SJCRH30 (cell line): ENCODE measurements around the gene PSMD9. TPM values are rescaled to one million over a fixed set of nuclear protein-coding genes. Genes with fewer than 3 reads are reported as not detected.
"Not testable (repeated sequence)": the region's sequence is repeated elsewhere in the genome, so short reads cannot be mapped to it uniquely, and the experiment has no call there.

Experiments
- DNase-seq, 2 experiments: peaks; one replicate each; pipeline ENCODE4 v3.0.0-alpha.2; 2015 to 2020
- H3K27ac ChIP-seq: fragments of 250-450 bp; sonication (Bioruptor Pico); 2 replicates; pipeline ENCODE4 v1.5.1; 2020; ENCODE audit warnings: mild to moderate bottlenecking, moderate library complexity
- H3K27me3 ChIP-seq: fragments of 250-450 bp; sonication (Bioruptor Pico); 2 replicates; pipeline ENCODE4 v1.5.1; 2020; ENCODE audit warnings: mild to moderate bottlenecking, moderate library complexity
- H3K36me3 ChIP-seq: fragments of 250-450 bp; sonication (Bioruptor Pico); 2 replicates; pipeline ENCODE4 v1.5.1; 2020; ENCODE audit warnings: mild to moderate bottlenecking, moderate library complexity
- H3K4me1 ChIP-seq: fragments of 250-450 bp; sonication (Bioruptor Pico); 2 replicates; pipeline ENCODE4 v1.5.1; 2020; ENCODE audit warnings: mild to moderate bottlenecking, moderate library complexity
- H3K4me3 ChIP-seq: fragments of 250-450 bp; sonication (Bioruptor Pico); 2 replicates; pipeline ENCODE4 v1.5.1; 2020; ENCODE audit warnings: mild to moderate bottlenecking, moderate library complexity
- H3K9me3 ChIP-seq: fragments of 250-450 bp; sonication (Bioruptor Pico); replicated peaks from 2 replicates; pipeline ENCODE4 v1.5.1; 2020; ENCODE audit warnings: mild to moderate bottlenecking, moderate library complexity
- total RNA-seq: library from RNA; depleted of rRNA; stranded (reverse); fragments of >200 nt; shearing (Covaris generic); gene quantifications from 2 replicates; pipeline ENCODE4 v1.2.3, GENCODE V29; 2014

PSMD9 gene
- total RNA-seq, 1 experiment from 2014 or later, result 28.9 TPM

DNA sequence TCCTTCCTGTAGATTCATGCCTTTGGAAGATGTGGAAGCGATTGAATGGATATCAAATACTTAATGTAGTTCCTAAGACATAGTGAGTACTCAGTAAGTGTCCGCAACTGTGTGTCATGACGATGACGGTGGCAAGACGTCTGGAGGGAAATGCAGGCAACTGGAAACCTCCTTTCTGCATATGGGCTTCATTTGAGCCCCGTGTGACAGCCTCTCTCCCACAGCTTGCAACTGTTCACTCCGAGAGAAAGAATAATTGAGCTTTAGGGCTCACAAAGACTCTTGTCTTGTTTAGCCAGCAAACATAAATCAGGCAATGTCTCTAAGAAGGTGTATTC, 36.7 kb downstream of the PSMD9 start:
- H3K36me3 ChIP-seq, result no peaks in the 10 kb centered on the region
- no peaks in the 10 kb centered on the region for H3K27me3 ChIP-seq
- peaks cover 15% of the 10 kb centered on the region for H3K4me1 ChIP-seq
- peak overlapping the region; percentile 91 for H3K27ac ChIP-seq
- H3K4me3 ChIP-seq, result peak overlapping the region; percentile 52
- no peaks in the 10 kb centered on the region for H3K9me3 ChIP-seq
- DNase-seq, result peak; percentile 39 to 57

GRCh38 chr12:121926874-121927706, 38.5 kb downstream of the PSMD9 start:
- H3K4me1 ChIP-seq, result peaks cover 15% of the 10 kb centered on the region
- DNase-seq, result no peak
- no peaks in the 10 kb centered on the region for H3K9me3 ChIP-seq
- no peak overlapping the region for H3K27ac ChIP-seq
- H3K4me3 ChIP-seq, result no peak overlapping the region
- H3K36me3 ChIP-seq, result no peaks in the 10 kb centered on the region
- no peaks in the 10 kb centered on the region for H3K27me3 ChIP-seq

GRCh38 chr12:121927813-121928212, 39.2 kb downstream of the PSMD9 start:
- Histone ChIP-seq H3K9me3 (no peaks in the 10 kb centered on the region), H3K36me3 (no peaks in the 10 kb centered on the region), H3K27me3 (no peaks in the 10 kb centered on the region), H3K4me1 (peaks cover 15% of the 10 kb centered on the region), H3K27ac (no peak overlapping the region), H3K4me3 (no peak overlapping the region)
- no peak for DNase-seq

- H3K4me3 ChIP-seq, H3K9me3 ChIP-seq, H3K27ac ChIP-seq, H3K36me3 ChIP-seq, DNase-seq, H3K27me3 ChIP-seq: not testable (repeated sequence)
- peaks cover 14% of the 10 kb centered on the region for H3K4me1 ChIP-seq
Observed at GRCh38 chr12:121929545-121929944, 41.0 kb downstream of the PSMD9 start.

DNA sequence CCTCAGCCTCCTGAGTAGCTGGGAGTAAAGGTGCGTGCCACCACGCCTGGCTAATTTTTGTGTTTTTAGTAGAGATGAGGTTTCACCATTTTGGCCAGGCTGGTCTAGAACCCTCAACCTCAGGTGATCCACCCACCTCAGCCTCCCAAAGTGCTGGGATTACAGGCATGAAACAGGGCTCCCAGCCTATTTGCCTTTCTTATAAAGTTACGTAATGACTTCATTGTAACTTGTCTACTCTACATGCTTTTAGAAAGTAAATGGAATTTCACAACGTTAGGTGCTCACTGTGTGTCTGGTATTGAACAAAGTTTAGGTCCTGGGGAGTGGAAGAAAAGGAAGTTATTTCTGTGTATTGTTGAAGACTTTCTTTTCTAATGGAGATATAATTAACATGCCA, 42.3 kb downstream of the PSMD9 start:
- Histone ChIP-seq H3K4me3 (no peak overlapping the region), H3K36me3 (no peaks in the 10 kb centered on the region), H3K4me1 (peaks cover 3% of the 10 kb centered on the region), H3K27me3 (no peaks in the 10 kb centered on the region), H3K9me3 (no peaks in the 10 kb centered on the region), H3K27ac (no peak overlapping the region)
- no peak for DNase-seq

DNA sequence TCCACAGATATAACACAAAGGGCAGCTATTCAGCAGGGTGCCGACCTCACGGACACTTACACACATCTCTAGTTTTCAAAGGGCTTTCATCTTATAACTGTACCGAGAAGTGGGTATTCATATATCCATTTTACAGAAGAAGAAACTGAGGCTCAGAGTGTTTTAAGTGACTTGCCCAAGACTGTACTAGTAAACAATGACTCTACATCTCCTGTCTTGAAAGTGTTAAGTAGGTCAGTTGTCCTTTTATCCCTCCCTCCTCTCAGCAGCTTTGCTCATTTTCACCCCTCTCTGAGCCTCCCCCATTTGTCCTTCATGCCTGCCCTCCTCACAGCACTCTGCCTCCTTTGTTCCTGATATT, 43.6 kb downstream of the PSMD9 start:
- Histone ChIP-seq H3K4me3 (no peak overlapping the region), H3K27ac (no peak overlapping the region), H3K9me3 (no peaks in the 10 kb centered on the region), H3K36me3 (no peaks in the 10 kb centered on the region), H3K27me3 (no peaks in the 10 kb centered on the region), H3K4me1 (peaks cover 3% of the 10 kb centered on the region)
- no peak for DNase-seq

DNA sequence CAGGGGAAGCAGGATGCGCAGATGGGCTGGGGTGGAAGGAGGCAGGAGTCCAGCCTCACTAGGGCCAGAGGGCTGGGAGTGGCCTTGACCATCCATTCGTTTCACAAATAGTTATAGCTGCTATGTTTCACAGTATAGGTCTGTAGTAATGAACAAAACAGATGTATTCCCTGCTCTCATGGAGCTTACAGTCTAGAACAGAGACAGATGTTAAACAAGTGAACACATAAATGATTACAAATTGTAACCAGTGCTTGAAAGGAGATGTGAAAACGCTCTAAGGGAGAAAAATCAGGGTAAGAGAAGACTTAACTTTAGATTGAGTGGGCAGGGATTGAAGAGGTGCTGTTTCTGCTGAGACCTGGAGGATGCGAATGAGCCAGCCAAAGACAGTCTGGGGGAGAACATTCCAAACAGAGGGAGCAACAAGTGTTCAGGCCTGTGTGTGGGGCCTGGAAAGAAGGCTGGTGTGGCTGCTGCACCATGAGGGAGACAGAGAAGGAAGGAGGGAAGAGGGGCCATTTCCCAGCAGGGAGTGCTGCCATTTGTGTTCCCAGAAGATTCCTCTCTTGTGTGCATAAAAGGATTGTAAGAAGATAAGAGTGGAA, 44.4 kb downstream of the PSMD9 start:
- no peak overlapping the region for H3K4me3 ChIP-seq
- no peaks in the 10 kb centered on the region for H3K36me3 ChIP-seq
- H3K4me1 ChIP-seq, result no peaks in the 10 kb centered on the region; the same call in 1 of the 2 replicates
- H3K27ac ChIP-seq, result no peak overlapping the region
- DNase-seq, result no peak
- H3K9me3 ChIP-seq, result no peaks in the 10 kb centered on the region
- H3K27me3 ChIP-seq, result no peaks in the 10 kb centered on the region

- DNase-seq, result no peak
- Histone ChIP-seq H3K9me3 (no peaks in the 10 kb centered on the region), H3K4me3 (no peak overlapping the region), H3K4me1 (no peaks in the 10 kb centered on the region), H3K27ac (no peak overlapping the region), H3K27me3 (no peaks in the 10 kb centered on the region), H3K36me3 (no peaks in the 10 kb centered on the region)
Observed at GRCh38 chr12:121933522-121934308, 45.1 kb downstream of the PSMD9 start.

GRCh38 chr12:121934309-121934664, 45.7 kb downstream of the PSMD9 start:
- DNase-seq, result no peak
- no peaks in the 10 kb centered on the region for H3K9me3 ChIP-seq
- no peak overlapping the region for H3K27ac ChIP-seq
- H3K36me3 ChIP-seq, result no peaks in the 10 kb centered on the region
- H3K27me3 ChIP-seq, result no peaks in the 10 kb centered on the region
- no peaks in the 10 kb centered on the region for H3K4me1 ChIP-seq
- H3K4me3 ChIP-seq, result no peak overlapping the region

DNA sequence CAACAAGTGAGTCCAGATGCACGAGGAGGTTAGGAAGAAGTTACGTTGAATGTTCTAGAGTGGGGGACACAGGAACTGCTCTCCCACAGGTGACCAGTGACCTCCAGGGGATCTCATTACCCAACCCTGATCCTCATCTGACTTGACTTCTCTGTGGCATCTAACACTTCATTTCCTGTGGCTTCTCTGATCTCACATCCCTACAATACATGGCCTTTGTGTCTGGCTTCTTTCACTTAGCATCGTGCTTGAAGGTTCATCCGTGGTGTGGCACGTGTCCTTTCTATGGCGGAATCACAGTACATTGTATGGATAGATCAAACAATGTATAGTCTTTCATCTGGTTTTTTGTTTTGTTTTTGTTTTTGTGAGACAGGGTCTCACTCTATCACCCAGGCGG, 49.1 kb downstream of the PSMD9 start:
- no peaks in the 10 kb centered on the region for H3K4me1 ChIP-seq
- no peak for DNase-seq
- H3K9me3 ChIP-seq, result no peaks in the 10 kb centered on the region
- no peak overlapping the region for H3K27ac ChIP-seq
- H3K4me3 ChIP-seq, result no peak overlapping the region
- H3K27me3 ChIP-seq, result no peaks in the 10 kb centered on the region
- no peaks in the 10 kb centered on the region for H3K36me3 ChIP-seq

DNA sequence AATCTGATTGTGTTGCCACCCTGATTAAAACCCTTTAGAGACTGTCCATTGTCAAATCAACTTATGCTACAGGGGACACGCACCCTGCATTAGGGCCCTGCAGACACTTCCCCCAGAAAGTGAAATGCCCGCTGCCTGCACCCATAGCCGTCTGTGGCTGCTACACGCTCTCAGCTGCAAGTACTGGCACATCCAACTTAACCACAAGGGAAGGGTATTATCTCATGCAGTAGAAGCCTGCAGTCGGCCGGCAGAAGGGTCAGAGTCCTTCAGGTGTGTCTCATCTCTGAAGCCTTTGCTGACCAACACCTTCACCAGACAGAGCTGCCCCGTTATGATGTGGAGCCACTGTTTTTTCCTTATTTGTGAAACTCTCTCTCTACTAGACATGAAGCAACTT, 50.6 kb downstream of the PSMD9 start:
- Histone ChIP-seq H3K27ac (no peak overlapping the region), H3K4me1 (no peaks in the 10 kb centered on the region), H3K27me3 (no peaks in the 10 kb centered on the region), H3K36me3 (no peaks in the 10 kb centered on the region), H3K4me3 (no peak overlapping the region), H3K9me3 (no peaks in the 10 kb centered on the region)
- no peak for DNase-seq

- Histone ChIP-seq H3K4me1 (no peaks in the 10 kb centered on the region), H3K4me3 (no peak overlapping the region), H3K9me3 (no peaks in the 10 kb centered on the region), H3K36me3 (no peaks in the 10 kb centered on the region), H3K27me3 (no peaks in the 10 kb centered on the region), H3K27ac (no peak overlapping the region)
- DNase-seq, result no peak
Observed at GRCh38 chr12:121939992-121940766, 51.6 kb downstream of the PSMD9 start.

GRCh38 chr12:121942145-121942718, 53.6 kb downstream of the PSMD9 start:
- DNase-seq, result no peak
- H3K36me3 ChIP-seq, result no peaks in the 10 kb centered on the region
- no peaks in the 10 kb centered on the region; the same call in 1 of the 2 replicates for H3K9me3 ChIP-seq
- no peak overlapping the region for H3K27ac ChIP-seq
- H3K4me3 ChIP-seq, result no peak overlapping the region
- H3K4me1 ChIP-seq, result no peaks in the 10 kb centered on the region
- H3K27me3 ChIP-seq, result no peaks in the 10 kb centered on the region

DNA sequence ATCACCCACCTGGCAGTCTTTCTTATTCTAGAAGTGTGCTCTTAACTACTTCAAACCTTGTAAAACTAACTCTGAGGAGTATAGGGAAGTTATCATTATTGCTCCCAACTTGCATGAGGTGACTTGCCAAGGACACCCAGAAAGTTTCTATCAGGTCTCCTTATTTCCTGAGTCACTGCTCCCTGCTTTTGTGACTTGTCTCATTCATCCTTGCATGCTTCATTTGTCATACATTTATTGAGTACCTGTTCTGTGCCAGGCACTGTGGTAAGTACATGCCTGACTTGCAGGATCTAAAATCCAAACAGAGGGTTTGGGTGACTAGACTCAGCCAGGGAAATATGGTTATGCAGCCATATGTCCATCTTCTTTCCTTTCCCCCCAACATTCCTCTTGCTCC, 55.3 kb downstream of the PSMD9 start:
- Histone ChIP-seq H3K4me1 (no peaks in the 10 kb centered on the region), H3K27ac (no peak overlapping the region), H3K36me3 (no peaks in the 10 kb centered on the region), H3K27me3 (no peaks in the 10 kb centered on the region), H3K9me3 (no peaks in the 10 kb centered on the region; the same call in 1 of the 2 replicates), H3K4me3 (no peak overlapping the region)
- DNase-seq, result no peak
